HG02642 (cell line): ENCODE measurements around the gene TPM4.
"Not testable (repeated sequence)": the region's sequence is repeated elsewhere in the genome, so short reads cannot be mapped to it uniquely, and the experiment has no call there.

ENCODE experiments used
- ATAC-seq: cut with Tn5 transposase; IDR thresholded peaks from one replicate; pipeline ENCODE4 v1.9.1; 2021; ENCODE audit warnings: mild to moderate bottlenecking; ENCODE audit not compliant: unreplicated experiment, poor library complexity

Gene TPM4

DNA sequence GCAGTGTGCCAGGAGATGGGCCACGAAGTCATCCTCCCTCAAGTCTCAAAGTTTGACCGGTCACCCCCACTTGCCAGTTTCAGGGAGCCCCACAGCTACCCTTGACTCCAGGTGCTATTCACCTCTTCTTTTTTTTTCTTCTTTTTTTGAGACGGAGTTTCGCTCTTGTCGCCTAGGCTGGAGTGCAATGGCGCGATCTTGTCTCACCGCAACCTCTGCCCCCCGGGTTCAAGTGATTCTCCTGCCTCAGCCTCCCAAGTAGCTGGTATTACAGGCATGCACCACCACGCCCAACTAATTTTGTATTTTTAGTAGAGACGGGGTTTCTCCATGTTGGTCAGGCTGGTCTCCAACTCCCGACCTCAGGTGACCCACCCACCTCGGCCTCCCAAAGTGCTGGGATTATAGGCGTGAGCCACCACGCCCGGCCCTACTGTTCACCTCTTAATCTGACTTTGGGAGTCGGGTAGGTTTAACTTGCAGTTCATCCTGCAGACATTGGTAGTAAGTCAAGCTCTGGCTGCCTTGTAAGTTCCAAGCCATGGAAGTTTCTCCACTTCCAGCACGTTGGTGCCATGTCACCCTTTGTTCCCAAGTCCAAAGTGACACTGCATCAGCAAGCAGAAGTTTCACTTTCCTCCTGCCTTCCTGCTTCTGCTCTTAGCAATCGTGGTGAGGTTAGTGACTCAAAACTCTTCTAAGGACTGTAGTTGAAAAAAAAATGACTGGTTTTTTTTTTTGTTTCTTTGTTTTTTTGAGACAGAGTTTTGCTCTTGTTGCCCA is 43.0 kb downstream of the TPM4 start:
- ATAC-seq = not testable (repeated sequence)

DNA sequence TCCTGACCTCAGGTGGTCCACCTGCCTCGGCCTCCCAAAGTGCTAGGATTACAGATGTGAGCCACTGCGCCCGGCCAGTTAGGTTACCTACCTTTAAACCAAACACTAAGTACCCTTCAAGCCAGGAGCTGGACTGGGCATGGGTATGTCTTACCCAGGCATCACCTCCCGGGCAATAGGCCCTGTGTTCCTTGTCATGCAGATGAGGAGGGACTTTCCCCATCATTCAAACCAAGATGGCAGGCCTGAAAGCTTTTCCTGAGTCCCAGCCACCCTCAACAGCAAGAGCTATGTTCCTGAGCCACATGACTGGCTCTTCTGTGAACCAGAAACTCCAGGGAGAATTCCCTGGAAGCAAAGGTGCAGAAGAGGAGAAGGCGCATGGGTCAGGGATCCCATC is 44.8 kb downstream of the TPM4 start:
- no peak for ATAC-seq

DNA sequence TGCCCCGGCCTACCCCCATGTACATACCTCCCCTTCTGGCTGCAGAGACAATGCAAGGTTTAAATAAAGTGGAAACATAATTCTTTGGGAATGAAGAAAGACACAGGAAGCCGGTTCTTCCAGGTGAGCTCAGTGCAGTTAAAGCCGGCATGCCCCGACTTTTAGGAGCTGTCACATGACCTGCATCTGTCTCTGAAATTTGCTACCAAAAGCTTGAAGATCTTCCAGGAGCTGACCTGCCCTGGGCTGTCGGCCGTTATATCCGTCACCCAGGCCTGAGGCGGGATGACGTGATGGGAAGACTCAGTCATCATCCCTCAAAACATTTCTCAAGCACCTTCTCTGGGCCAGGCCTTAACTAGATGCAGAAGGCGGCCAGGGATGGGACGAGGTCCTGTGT is 45.7 kb downstream of the TPM4 start:
- ATAC-seq = no peak

DNA sequence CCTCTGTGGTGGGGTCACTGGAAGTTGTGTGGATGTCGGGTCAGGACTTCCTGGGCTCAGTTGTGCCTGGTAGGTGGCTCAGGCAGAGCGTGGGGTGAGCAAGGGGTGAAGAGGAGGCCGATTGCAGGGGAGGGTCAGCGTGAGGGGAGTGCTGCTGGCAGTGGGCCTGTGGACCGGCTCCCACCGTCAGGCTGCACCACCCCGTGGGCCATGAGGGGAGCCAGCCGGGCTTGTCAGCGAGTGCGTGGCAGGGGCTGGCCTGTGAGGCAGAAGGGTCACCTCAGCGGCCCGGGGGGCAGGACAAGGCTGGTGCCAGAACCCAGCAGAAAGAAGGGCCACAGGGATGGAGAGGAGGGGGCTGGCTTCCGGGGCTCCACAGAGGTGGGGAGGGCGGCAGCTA is 48.7 kb downstream of the TPM4 start:
- ATAC-seq = no peak

DNA sequence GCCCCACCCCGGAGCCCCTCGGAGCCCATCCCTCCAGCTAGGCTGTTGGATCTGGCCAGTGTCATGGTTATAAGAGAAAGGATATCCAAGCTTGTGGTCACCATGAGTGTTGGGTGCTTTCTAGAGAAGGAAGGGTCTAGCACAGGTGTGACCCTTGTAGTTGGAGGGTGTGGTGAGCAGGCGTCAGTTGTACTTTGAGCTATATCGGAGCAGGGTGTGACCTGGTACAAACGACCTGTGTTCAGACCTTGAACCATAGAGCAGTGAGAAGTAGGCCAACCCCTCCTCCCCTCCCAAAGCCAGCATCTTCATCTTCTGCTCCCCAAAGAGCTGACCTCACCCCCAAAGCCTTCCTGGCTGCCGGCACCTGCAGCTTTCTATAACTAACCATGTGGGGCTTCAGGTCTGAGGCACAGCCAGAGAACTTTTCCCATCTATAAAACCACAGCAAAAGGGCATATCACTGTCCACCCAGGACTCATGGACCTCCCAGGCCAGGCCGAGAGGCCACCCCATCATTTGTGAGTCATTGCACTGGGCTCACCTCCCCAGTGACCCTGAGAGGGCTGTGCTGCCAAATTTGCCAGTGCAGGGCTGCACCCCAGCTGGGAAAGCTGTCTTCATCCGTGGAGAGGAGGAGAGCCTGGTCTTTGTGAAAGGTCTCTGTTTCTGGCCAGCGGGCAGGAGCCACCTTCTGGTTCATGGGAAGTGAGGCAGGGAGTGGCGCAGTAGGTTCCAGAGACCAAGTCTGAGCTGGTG is 49.6 kb downstream of the TPM4 start:
- no peak for ATAC-seq

DNA sequence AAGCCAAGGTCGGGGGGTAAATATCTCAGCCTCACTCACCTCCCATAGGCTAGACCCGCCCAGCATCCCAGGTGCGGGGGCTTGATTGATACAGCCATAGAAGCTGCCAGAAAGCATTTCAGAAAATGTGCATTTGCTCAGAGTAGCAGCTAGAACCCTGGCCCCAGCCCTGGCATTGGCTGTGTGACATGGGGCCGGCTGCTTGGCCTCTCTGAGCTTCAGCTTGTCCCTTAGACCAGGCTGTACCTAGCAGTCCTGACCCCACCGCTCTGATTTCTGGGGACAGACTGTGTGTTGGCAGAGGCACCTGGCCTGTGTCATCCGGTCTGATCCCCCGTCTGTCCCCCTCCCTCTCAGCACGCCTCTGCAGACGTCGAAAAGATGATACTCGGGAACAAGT is 50.8 kb downstream of the TPM4 start:
- no peak for ATAC-seq

DNA sequence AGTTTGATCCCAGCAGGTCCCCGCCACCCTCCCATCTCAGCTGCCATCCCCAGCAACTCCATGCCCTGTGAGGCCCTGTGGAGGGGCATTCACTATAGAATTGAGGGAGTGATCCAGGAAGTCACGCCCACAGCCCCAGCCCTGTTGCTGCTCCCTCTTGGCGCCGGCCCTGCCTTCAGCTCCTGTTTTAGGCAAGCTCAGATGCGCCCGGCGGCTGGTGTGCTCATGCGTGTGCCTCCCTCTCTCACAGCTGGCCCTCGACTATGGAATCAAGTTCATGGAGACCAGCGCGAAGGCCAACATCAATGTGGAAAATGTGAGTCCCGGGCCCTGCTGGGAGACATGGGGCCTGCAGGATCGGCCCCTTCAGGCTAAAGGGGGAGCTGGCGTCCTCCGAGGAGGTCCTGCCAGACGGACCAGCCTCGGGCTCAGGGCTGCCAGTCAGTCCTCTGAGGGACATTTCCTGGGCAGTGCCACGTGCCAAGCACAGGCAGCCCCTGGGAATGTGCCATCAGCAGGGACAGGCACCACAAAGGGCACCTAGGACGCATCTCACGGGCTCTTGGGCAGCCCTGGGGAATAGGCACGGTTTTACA is 51.6 kb downstream of the TPM4 start:
- ATAC-seq = no peak

DNA sequence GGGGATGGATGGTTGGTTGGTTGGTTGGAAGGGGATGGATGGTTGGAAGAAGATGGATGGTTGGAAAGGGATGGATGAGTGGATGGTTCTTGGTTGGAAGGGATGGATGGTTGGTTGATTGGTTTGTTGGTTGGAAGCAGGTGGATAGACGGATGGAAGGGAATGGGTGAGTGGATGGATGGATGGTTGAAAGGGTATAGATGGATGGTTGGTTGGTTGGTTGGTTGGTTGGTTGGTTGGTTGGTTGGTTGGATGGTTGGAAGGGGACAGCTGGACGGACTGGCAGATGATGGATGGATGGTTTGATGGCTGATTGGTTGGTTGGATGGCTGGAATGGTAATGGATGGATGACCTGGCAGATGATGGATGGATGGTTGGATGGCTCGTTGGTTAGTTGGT is 55.4 kb downstream of the TPM4 start:
- ATAC-seq = no peak

DNA sequence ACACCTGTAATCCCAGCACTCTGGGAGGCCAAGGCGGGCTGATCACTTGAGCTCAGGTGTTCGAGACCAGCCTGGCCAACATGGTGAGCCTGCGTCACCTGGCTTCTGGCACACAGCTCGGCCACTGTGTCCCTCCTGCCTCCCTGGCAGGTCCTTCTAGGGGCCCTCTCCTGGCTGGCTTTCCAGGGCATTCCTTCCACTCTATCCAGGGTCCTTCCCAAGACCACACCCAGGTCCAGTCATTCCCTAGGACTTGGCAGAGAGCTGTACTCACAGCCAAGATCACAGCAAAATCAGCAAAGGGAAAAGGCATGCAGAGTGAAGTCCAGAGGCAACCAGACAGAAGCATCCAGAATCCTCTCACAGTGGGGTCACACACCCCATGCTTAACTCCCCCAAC is 57.5 kb downstream of the TPM4 start:
- ATAC-seq = no peak

DNA sequence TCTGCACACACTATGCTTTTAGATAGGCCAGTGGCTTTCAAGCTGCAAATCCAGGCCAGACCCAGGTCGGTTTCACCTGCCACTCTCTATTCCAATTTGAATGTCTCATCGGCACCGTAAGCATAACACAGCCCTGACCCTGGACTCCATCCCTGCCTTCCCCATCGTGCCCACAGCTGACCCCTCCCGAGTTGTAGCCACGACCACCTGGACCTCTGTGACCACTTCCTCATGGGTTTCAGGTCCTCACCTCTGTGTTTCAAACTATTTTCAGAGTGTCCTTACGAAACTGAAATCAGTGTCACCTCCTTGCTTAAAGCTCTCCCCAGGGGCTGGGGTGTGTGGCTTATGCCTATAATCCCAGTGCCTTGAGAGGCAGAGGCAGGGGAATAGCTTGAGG is 58.2 kb downstream of the TPM4 start:
- no peak for ATAC-seq

DNA sequence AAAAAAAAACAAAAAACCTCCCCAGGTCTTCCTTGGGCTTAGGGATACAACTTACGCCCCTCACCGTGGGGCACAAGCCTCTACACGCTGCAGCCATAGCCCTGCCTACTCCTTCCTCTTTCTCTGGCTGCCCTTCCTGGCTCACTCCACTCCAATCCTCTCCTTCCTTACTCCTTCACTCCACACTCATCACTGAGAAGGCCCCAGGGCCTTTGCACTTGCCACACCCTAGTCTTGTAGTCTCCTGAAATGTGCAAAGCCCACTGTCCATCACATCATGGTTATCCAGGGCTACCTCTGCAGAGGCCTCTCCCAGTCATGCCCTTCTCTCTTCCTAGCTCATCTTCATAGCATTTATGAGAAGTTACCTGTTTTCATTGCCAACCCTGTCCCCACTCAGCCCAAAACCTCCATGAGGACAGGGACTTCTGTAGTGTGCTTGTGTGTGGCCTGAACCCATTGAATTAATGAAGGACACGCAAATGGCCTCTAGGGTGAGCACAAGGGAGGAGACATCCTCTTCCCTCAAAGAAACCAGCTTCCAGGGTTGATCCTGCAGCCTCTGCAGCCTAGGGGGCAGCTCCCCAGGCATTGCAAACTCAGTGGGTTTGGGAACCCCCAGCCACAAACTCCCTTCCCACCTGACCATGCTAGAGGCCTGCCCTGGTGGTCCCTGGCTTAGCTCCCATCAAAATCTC is 59.3 kb downstream of the TPM4 start:
- no peak for ATAC-seq

DNA sequence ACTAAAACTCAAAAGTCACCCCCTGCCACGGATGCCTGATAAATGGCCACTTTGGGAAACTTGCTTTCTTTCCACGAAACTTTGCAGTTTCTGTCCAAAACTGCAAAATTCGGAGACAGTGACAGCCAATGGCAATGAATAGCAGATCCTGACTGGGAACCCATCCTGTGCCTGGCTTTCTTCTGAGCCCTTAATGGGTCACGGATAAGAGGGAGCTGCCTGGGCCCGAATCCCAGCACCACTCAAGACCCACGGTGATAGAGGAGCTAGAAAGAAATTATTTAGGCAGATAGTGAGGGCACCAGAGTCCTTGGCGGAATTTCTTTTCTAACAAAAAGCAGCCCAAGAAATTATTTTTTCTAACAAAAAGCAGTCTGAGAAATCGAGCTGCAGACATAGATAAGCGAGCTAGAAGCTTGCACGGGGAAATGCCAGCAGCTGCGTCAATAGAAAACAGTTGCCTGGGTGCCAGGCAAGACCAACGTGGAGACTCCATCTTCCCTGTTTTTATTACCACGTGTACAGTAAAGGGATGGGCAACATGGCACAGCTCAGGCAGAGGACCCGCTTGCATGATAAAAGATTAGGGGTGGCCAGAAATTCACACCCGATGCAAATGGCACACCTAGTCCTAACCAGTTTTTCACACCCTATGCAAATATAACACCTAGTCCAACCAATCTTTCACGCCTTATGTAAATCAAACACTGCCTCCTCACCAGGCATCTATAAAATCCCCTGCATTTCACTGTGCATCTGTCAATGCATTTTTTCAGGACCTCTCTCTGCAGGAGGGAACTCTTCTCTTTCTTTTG is 60.1 kb downstream of the TPM4 start:
- no peak for ATAC-seq

DNA sequence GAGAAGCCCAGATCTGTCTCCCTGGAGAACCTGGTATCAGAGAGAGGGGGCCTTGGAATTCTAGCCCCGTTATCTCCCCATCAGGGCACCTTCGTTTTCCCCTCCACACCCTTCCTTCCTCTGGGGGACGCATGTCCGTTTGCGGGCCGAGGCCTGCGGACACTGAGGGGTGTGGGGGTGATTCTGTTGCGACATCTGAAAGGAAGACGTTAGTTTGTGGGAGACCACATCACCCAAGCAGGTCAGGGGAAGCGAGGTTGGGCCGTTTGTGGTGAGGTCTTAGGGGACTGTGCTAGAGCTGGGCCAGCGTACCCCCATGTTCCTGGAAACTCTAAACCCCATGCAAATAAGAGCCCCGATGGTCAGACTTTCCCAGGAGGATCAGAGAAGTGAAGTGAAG is 63.5 kb downstream of the TPM4 start:
- ATAC-seq = no peak

DNA sequence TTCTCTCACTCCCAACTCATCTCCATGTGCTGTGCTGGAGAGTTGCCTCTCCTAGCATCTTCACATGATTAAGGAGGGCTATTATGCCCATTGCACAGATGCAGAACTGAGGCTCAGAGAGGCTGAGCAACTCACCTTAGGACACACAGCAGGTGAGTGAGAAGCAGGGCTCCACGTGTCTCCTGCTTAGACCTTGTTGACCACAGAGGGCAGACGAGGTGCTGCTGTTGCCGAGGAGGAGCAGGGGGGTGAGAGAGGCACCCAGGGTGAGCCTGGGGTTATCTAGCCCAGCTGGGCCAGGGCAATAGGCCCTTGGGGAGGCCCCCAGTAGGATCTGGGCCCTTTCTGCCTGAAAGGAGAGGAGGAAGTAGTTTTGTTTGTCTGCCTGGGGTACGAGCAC is 64.7 kb downstream of the TPM4 start:
- peak; percentile 51 for ATAC-seq

DNA sequence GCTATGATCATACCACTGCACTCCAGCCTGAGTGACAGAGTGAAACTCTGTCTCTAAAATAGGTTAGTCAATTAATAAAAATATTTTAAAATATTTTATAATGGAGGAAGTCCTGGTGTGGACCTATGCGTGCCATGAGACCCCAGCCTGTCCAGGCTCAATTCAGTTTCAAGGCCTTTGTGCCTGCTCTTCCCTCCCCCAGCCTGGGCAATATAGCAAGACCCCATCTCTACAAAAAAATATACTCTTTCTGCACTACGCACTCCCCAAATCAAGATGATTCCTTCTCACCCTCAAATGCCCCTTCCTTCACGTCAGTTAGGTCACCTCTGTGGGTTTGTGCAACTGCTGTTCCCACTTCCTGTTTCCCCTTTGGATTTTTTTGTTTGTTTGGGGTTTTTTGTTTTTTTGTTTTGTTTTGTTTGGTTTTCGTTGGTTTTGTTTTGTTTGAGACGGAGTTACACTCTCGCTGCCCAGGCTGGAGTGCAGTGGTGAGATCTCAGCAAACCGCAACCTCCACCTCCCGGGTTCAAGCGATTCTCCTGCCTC is 65.8 kb downstream of the TPM4 start:
- ATAC-seq = no peak

DNA sequence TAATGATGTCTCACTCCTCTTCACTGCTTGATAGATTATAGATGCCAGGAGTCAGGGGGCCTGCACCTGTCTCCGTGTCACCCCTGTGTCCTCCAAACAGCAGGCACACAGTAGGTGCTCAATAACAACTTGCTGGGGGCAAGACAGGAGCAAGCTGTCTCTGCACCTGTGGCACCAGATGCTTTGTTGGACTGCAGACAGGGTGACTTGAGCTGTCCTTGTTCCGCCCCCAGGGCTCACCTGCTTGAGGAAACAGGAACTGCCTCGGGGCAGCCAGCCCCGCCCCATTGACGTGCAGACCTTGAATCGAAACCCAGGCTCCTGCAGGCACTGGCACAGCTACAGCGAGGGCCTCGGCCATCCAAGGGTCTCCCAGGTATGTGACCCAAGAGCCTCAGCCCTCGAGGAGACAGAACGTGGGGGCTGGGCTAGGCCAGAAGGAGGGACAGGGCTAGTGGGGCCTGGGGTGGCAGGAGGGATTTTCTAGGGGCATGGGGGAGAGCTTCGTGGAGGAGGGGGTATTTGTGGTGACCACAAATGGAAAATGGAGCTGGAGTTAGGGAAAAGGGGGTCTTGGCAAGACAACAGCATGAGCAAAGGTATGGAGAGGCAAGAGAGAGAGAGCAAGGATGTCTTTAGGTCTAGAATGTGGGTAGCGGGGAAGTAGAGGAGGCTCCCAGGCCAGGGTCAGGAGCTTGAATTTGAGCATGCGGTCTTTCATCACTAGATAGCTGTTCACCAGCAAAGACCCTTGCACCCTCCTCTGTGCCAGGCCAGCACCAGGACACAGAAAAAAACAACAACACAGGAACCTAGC is 67.3 kb downstream of the TPM4 start, which contains the start of gene HSH2D:
HSH2D (plus strand) TSS at position 287 of the 817 bp plus-strand sequence. CDS start 5,066 bp downstream, outside the sequence.
- peak; percentile 70 for ATAC-seq

DNA sequence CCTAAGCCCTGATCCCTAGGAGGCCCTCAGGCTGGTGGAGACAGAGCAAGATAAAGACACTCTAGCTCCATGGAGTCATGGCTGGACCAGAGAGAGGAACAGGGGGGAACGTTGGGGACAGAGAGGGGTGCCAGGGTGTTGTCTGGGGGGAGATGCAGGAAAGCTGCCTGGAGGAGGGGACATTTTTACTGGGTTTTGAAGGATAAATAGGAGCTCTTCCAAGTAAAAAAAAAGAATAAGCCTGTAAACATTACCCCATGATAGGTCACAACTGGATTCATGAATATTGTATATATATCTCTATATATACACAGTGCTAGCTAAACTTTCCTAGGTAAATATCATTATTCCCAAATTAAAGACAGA is 67.9 kb downstream of the TPM4 start:
- no peak for ATAC-seq

DNA sequence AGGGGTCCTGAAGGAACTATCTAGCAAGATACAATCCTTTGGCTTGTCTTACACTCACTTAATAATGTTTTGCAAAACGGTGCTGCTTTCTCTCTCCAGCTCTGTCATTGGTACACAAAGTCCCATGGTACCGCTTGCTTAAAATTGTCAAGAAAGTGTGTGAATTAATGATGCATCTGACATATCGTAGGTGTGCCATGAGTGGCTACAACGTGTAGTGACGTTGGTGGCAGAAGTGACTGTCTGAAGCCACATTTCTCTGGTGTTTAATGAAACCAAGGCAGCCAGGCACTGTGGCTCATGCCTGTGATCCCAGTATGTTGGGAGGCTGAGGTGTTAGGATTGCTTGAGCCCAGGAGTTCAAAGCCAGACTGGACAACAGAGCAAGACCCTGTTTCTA is 69.8 kb downstream of the TPM4 start:
- no peak for ATAC-seq
